Measurements from ENCODE around the gene STAT5B.

The STAT5B gene

DNA sequence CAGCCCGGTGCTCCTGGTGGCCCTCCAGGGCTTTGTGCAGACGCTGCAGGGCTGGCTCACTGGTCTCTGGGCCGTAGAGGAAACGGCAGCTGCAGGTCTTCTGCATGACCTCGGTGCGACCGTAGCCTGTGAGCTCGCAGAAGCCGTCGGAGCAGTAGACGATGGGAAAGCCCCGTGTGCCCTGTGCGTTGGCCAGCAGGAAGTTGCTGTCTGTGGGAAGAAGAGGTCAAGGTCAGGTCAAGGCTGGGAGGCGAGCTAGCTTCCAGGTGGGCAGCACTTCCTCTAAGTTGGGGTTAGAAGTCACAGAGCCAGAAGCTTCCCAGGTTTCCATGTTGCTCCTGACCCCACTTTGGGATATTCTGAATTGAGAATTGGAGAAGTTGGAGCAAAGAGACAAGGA, 97.4 kb downstream of the STAT5B start:
- DNase-seq (ENCODE audit: low spot score), result no peak

DNA sequence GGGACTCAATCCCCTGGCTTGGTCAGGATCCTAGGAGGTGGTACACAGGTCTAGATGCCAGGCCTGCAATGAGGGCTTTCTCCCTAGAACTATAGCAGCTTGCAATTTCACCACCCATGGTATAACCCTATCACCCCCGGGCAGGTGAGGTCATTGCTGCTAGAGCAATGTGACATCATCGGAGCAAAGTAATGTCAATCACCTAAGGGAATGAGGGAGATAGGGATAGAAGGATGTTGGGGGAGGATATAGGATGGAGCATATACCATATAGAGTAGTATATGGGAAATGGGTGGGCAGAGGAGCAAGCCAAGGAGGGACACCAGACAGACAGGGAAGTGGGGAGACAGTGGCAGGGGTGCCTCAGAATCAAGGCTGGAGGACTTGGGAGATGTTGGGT, 98.5 kb downstream of the STAT5B start:
- DNase-seq (ENCODE audit: low spot score), result no peak

DNA sequence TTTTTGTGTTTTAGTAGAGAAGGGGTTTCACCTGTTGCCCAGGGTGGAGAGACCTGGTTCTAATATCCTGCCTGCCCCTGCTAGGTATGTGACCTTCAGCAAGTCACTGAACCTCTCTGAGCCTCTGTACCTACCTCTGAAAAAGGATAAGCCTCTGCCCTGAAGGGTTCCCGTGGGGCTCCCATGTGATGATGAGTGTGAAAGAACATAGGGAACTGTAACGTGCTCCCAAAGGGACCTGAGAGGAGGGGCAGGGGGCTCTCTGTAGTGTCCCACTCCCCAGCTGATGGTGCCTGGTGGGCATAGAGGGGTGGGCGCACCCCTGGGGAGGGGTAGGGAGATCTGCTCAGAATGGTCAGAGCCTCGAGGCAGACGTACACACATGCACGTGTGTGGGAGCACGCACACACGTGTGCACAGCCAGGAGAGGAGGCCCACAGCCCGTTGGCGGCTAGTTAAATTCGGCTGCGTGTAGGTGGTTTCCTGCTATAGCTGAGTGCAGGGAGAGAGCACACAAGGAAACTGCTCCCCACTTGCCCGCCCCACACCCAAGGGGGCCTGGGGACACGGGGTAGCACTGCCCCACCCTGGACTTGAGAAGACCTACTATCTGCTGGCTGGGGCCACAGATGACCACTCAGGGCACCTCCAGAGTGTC, 101.9 kb downstream of the STAT5B start:
- no peak for DNase-seq (ENCODE audit: low spot score)

DNA sequence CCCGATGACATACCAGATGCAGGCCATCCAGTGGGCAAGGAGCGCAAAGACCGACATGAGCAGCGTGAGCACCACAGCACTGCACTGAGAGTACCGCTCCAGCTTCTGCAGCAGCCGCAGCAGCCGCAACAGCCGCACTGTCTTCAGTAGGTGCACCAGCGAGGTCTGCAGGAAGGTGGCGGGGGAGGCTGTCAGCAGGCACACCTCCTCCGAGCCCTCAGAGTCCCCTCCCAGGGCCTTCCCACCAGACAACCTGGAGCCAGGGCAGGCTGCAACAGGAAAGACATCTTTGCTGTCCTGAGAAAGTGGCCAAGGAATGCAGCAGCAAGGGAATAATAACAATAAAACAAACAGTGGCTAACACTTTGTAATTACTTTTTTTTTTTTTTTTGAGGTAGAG, 104.4 kb downstream of the STAT5B start:
- no peak for DNase-seq (ENCODE audit: low spot score)

DNA sequence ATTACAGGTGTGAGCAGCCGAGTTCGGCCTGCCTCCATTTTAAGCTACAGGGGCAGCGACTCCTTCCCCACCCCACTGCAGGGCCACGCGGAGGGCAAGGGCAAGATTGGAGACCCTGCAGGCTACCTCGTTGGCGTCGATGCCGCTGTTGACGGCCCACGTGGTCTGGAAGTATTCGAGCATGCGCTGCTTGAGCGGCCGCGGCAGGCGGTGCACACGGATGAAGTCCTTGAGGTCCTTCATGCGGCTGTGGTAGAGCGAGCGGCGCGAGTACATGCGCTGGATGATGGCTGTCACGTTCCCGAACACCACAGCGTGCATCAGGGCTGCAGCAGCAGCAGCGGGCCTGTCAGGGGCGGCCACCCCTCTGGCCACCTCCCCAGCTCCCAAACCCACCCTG, 106.8 kb downstream of the STAT5B start:
- DNase-seq (ENCODE audit: low spot score), result no peak

DNA sequence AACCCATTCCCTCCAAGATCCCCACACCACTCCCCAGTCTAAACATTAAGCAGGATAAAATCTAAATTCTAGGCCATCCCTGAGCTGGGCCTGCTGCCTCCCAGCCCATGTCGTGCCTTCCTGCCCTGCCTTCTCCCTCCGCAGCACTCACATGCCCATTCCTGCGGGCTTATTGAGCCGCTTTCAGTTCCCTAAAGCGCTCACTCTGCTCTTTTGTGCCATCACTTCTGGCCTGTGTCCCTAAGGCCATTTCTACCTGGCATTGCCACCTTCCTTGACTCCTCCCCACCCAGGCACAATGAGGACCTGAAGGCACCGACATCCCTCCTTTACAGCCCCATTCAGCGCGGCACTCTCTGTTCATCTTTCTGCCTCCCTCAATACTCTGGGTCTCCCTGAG, 108.4 kb downstream of the STAT5B start:
- DNase-seq (ENCODE audit: low spot score), result no peak

DNA sequence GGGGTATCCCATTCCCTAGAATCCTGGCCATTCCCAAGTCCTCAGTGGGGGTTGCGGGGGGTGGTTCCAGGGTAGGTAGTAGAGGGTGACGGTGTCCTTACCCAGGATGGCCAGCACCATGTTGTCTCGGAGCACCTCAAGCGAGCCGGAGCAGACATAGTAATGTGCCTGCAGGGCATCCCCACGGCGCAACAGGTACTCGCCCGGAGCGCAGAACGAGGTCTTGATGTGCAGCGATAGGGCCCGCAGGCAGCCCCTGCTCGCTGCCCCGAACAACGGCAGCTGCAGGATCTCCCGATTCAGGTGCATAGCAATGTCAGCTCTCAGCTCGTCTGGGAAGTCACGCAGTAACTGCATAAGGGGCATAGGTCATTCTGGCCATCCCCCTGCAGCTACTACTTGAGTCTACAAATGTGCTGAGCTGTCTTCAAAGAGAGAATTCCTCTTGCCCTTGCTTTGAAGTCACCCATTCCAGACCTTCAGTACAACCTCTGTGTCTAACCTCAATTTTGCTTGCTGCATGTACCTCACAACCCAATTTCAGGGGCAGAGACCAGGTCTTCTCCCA, 109.9 kb downstream of the STAT5B start:
- no peak for DNase-seq (ENCODE audit: low spot score)

DNA sequence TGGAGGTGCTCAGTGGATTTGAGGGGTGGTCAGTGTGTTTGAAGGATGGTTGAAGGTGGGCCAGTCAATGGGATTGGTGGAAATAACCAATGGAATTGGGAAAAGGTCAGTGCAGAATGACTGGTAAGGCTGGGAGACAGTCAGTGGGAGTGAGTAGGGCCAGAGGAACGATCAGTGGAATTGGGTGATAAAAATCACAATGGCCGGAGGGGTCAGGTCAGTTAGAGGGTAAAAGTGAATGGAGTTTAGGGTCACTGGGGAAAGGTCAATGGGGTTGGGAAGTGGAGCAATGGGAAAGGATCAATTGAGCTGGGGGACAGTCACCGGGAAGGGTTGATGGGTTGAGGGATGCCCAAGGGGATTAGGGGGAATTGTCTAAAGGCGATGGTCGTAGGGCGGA, 110.4 kb downstream of the STAT5B start:
- DNase-seq (ENCODE audit: low spot score), result no peak

DNA sequence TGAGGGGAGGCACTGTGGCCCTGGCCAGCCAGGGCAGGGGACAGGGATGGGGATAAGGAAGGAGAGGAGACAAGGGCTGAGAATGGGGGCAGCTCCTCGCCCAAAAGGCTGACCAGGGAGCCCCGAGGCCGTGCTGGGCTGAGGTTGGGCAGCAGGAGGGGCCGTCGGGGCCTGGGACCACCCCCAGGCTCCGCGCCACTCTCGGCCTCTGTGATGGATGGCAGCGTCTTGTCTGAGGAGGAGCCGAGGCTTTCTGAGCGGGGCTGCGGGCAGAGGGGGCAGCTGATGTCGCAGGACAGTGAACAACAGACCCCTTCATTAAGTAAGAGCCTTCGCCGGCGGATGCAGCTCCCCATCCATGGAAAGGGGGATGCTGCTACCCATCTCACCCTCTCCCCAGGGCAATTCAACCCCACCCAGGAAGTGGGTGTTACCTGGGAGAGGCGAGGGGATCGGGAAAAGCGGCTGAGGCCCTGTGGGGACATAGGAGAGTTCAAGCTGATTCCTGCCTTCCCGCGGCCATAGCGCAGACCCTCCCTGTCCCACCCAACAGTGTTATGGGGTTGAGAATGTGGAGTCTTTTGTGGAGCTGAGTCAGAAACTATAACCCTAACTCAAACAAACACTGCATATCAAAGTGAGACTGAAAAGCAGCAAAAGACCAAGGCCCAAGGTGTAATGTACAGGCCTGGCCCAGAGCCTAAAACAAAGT, 112.3 kb downstream of the STAT5B start:
- no peak for DNase-seq (ENCODE audit: low spot score)

DNA sequence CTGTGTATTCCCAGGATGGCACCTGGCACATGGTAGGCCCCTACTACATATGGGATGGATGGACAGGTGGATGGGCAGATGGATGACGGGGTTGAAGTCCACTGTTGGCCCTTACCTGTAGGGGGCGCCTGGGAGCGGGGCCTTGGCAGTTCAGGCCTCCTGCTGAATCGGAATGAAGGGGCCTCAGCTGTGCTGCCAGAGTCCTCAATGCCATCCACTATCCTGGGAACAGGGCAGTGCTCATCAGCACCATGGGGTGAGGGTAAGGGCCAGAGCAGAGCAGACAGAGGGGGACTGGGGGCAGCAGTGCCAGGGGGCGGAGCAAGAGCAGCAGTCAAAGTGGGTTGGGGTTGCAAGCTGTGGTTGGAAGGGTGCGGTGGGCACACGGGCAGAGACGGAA, 113.1 kb downstream of the STAT5B start:
- peak; percentile 71 for DNase-seq (ENCODE audit: low spot score)

DNA sequence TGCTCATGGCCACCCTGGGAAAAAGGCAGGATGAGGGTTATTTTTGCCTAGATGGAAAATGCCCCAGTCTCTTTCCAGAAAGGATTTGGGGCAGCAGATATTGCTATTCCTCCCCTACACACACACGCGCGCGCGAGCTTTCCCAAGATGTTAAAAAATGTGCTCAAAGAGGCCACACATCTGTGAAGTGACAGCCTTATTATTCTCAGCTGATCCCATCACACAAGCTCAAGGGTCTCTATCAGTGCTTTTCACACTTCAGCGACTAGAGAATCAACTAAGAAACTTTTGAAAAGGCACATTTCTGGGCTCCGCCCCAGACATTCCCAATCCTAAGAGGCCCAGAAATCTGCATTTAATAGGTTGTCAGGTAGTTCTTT, 115.7 kb downstream of the STAT5B start:
- no peak for DNase-seq (ENCODE audit: low spot score)

DNA sequence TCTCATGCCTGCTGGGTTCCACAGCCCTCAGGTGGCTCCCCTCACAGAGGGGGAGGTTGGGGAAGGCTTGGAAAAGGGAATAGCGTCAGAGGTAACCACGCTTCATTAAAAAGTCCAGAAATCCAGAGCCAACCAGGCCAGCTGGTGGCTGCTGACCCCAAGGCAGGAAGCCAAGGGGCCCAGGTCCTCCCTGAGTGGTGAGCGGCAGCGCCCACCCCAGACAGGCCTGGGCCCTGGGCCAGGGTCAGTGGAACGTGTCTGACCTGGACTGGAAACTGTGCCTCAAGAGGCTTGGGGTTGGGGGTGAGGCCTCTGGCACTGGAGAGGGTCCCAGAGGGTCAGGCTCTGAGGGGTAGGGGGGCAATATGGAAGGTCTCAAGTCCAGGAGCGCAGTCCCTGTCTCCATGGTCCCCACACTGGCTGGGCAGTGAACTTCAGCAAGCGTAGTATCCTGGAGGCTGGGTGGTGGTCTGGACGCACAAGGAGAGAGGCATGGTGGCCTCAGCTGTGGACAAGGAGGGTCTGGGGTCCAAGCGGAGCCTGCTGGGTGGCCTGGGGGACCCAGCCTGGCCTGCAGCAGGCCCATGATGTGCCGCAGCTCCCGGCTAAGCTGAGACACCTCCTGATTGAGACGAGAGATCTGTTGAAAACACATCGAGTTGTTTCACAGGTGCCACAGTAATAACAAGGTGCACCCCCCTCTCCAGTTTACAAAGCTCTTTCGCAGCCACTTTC, 116.2 kb downstream of the STAT5B start:
- no peak for DNase-seq (ENCODE audit: low spot score)

DNA sequence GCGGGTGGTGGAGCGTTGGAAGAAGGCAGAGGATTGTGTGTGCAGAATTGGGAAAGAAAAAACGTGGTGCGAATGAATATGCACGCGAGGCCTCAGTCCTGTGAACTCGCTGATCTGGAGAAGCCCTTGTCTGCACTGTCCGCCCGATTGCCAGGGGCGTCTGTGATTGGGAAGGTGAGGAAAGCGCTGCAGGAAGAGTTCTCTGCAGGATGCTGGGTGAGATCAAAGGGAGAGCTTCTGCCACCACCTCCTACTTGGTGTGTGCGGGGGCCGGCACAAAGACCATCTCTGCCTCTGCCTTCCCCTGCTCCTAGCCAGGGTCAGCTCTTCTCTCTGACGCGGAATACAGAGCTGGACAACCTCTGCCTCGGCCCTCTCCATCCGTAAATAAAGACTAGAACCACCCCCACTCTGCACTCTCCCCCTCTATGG, 120.6 kb downstream of the STAT5B start:
- no peak for DNase-seq (ENCODE audit: low spot score)

DNA sequence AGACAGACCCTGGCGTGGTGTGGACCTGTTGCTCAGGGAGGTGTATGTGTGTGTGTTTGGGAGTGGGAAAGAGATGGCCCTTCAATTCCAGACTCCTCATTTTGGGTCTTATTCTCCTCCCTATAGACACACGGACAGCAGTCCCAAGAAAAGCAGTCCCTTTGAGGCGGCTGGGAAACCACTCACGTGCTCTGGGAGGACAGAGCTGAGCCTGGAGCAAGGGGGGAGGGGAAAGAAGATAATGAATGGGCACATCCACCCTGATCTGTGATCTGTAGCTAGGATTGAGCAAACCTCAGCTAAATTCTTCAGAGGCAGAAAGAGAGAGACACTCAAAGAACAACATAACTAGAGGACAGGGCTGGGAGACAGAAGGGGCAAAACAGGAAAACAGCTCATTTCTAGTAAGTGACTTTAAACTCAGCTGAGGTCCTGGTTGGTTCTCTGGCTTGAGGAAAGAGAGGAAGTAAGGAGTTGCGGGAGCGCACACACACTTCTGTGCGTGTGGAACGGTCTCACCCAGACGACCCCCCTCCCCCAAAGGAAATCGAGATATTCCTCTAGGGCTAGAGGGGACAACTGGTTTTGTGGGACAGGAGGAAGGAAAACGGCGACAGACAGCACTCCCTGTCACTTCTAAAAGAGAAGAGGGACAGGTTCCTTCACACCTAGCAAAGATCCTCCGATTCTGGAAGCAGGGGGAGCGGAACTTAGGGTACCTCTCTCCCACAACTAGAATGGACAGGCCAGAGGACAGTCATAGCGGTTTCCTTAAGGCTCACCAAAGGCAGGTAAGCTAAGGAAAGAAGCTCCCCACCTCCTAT, 122.1 kb downstream of the STAT5B start:
- DNase-seq (ENCODE audit: low spot score), result no peak
